ENCODE results near the gene FNDC8. TPM values are rescaled to one million over a fixed set of nuclear protein-coding genes. Genes with fewer than 3 reads are reported as not detected.

Gene FNDC8
- total and polyA plus RNA-seq, 2 of the 4 experiments (the other 2 are of a cell fraction) = not detected

DNA sequence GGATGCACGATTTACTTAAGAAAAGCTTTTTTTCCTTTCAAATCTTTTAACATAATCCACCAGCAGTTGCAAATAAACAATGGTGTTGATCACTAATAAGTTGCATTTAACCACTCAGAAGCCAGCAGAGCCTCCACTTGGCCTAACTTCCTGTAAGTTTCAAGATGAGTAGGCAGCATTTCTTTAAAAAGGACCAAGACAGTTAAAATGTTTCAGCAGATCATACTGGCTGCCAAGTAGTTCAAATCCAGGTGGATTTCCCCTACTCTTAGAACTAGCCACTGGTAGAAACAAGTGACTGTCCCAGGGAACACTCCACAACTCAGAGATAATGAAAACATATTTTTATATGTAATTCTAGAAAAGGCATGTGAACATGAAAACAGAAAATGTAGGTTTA, 40.9 kb upstream of the FNDC8 start (continued):
- no peak for TF ChIP-seq RFX5 (IDR thresholded peaks at IDR 0.05; ENCODE audit: low read depth, low read length)
- no peak for TF ChIP-seq RAD21 (IDR thresholded peaks at IDR 0.05; ENCODE audit: low read length)
- TF ChIP-seq MXI1 (IDR thresholded peaks at IDR 0.05; ENCODE audit: borderline replicate concordance, low read depth, low read length) = no peak
- TF ChIP-seq MAFK (IDR thresholded peaks at IDR 0.05; ENCODE audit: low read depth, low read length) = no peak

DNA sequence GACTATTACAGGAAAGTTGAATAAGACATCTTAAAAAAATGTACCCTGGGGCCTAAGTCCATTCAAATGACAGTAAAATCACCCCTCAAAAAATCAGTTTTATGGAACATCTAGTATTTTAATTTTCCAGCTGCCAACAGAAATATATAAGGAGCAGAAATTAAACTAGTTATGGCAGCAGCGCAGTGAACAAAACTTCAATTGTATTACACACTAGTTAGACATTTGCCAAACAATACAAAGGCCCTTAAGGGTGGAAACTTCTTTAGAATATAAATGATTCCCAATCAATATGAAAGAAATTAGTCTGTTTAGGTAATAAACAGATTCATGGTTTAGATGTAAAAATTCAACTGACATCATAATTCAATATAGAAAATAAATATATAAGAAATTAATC, 39.8 kb upstream of the FNDC8 start:
- Histone ChIP-seq H3K9me1 (ENCODE audit: insufficient read depth, low read length) (peaks cover 12% of the 10 kb centered on the region), H3K14ac (replicated peaks; ENCODE audit: low read depth, low read length) (no peak overlapping the region), H2AK9ac (replicated peaks; ENCODE audit: low read depth, low read length, poor library complexity) (no peak overlapping the region), H3K4me3 (ENCODE audit: insufficient read depth, low read depth, low read length) (no peak overlapping the region), H2BK20ac (ENCODE audit: low read depth, low read length) (no peak overlapping the region), H3K4me2 (ENCODE audit: low read depth, low read length) (no peak overlapping the region), H2BK5ac (ENCODE audit: low read depth, low read length, poor library complexity, severe bottlenecking) (no peak overlapping the region), H4K8ac (ENCODE audit: low read depth in 2 of 2, low read length in 2 of 2) (no peak overlapping the region), H2BK120ac (ENCODE audit: low read depth, low read length) (no peak overlapping the region), H3K4ac (ENCODE audit: low read depth, low read length) (no peak overlapping the region), H3K56ac (ENCODE audit: extremely low read depth, insufficient read depth, low read length) (no peak overlapping the region), H3K23ac (ENCODE audit: low read depth, low read length) (no peak overlapping the region), H3K36me3 (ENCODE audit: control insufficient read depth, insufficient read depth, low read length) (no peaks in the 10 kb centered on the region), H3K27me3 (ENCODE audit: control insufficient read depth, insufficient read depth, low read length) (no peaks in the 10 kb centered on the region), H3K4me1 (ENCODE audit: control insufficient read depth, insufficient read depth, low read length) (peaks cover 7% of the 10 kb centered on the region; the same call in 1 of the 2 replicates), H3K27ac (ENCODE audit: insufficient read depth, low read length) (no peak overlapping the region), H3K9me3 (ENCODE audit: control insufficient read depth, insufficient read depth, low read length) (no peaks in the 10 kb centered on the region), H4K91ac (ENCODE audit: insufficient read depth, low read depth, low read length) (no peak overlapping the region), H3K9ac (ENCODE audit: low read depth, low read length) (no peak overlapping the region), H3K18ac (ENCODE audit: low read depth, low read length) (no peak overlapping the region), H4K20me1 (ENCODE audit: insufficient read depth, low read length) (peaks cover 10% of the 10 kb centered on the region; the same call in 1 of the 2 replicates), H2AK5ac (ENCODE audit: low read depth, low read length) (no peak overlapping the region), H4K5ac (ENCODE audit: low read depth, low read length) (no peak overlapping the region), H3K79me1 (ENCODE audit: low read depth in 1 of 2, low read length in 2 of 2) (peaks cover 26 to 66% of the 10 kb centered on the region in 2 experiments), H2BK15ac (ENCODE audit: low read depth, low read length) (no peak overlapping the region), H2AFZ (replicated peaks; ENCODE audit: low read length, poor library complexity) (no peak overlapping the region)
- ChIA-PET POLR2A (ENCODE audit: unreplicated experiment) (interaction anchor here (0.6 kb wide), 1 partner anchor 75 kb away, joined by 4 read pairs; no protein-coding TSS in a partner anchor), CTCF (interaction anchor here (0.9 kb wide), 1 partner anchor 37 kb away, joined by 3 read pairs; no protein-coding TSS in a partner anchor)
- no peak for DNase-seq
- in situ Hi-C loops (cut with MboI; ENCODE audit: low sequenced_read_pairs) (no loop called here), intact Hi-C loops (cut with micrococcal nuclease) (no loop called here), dilution Hi-C loops (cut with HindIII; ENCODE audit: low sequenced_read_pairs, unreplicated experiment) (no loop called here)
- no peak for ATAC-seq (ENCODE audit: low read depth)
- TF ChIP-seq, protein P1, sequence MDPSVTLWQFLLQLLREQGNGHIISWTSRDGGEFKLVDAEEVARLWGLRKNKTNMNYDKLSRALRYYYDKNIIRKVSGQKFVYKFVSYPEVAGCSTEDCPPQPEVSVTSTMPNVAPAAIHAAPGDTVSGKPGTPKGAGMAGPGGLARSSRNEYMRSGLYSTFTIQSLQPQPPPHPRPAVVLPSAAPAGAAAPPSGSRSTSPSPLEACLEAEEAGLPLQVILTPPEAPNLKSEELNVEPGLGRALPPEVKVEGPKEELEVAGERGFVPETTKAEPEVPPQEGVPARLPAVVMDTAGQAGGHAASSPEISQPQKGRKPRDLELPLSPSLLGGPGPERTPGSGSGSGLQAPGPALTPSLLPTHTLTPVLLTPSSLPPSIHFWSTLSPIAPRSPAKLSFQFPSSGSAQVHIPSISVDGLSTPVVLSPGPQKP (IDR thresholded peaks at IDR 0.05; ENCODE audit: borderline replicate concordance, low read depth, low read length) = no peak
- TF ChIP-seq CHD1 (IDR thresholded peaks at IDR 0.05; ENCODE audit: low read depth, low read length) (no peak), MAFK (IDR thresholded peaks at IDR 0.05; ENCODE audit: low read depth, low read length) (no peak), RFX5 (IDR thresholded peaks at IDR 0.05; ENCODE audit: low read depth, low read length) (no peak), CEBPB (IDR thresholded peaks at IDR 0.05; ENCODE audit: low read depth, low read length) (no peak), NFE2L2 (IDR thresholded peaks at IDR 0.05; ENCODE audit: low read depth, low read length) (no peak), BHLHE40 (IDR thresholded peaks at IDR 0.05; ENCODE audit: low read depth, low read length) (no peak), FOS (IDR thresholded peaks at IDR 0.05; ENCODE audit: low read depth, low read length) (no peak)
- TF ChIP-seq, protein P2, sequence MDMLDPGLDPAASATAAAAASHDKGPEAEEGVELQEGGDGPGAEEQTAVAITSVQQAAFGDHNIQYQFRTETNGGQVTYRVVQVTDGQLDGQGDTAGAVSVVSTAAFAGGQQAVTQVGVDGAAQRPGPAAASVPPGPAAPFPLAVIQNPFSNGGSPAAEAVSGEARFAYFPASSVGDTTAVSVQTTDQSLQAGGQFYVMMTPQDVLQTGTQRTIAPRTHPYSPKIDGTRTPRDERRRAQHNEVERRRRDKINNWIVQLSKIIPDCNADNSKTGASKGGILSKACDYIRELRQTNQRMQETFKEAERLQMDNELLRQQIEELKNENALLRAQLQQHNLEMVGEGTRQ (IDR thresholded peaks at IDR 0.05; ENCODE audit: low read depth, low read length) = no peak
- WGBS, 2 experiments (ENCODE audit: extremely low coverage in 2 of 2, insufficient read length in 1 of 2) = no CpG with 5 or more reads among the region's 1 CpG
- BruUV-seq (replicated peaks) = no TSS peak
